ENCODE measurements around the gene IGFLR1. TPM values are rescaled to one million over a fixed set of nuclear protein-coding genes. Genes with fewer than 3 reads are reported as not detected.

Gene IGFLR1
- polyA plus RNA-seq, 1 donor from 2014 or later: 4.6 TPM

- H4K20me1 ChIP-seq (ENCODE audit: insufficient read depth): no peaks in the 10 kb centered on the region
- H2AFZ ChIP-seq (ENCODE audit: low read depth, low read length): no peak overlapping the region
- no peaks in the 10 kb centered on the region for H3K27me3 ChIP-seq (ENCODE audit: insufficient read depth, low read depth, low read length)
- H3K4me3 ChIP-seq (ENCODE audit: low read length): no peak overlapping the region
- H3K9me3 ChIP-seq (ENCODE audit: low read length): no peaks in the 10 kb centered on the region
- TF ChIP-seq CTCF (IDR thresholded peaks at IDR 0.05; ENCODE audit: poor library complexity, severe bottlenecking) (no peak), EP300 (conservative IDR thresholded peaks at IDR 0.05; ENCODE audit: poor library complexity, severe bottlenecking) (no peak), REST (IDR thresholded peaks at IDR 0.05; ENCODE audit: borderline replicate concordance) (no peak), EZH2 (IDR thresholded peaks at IDR 0.05; ENCODE audit: borderline replicate concordance, insufficient read depth, low read length, poor library complexity, severe bottlenecking) (no peak), MXI1 (conservative IDR thresholded peaks at IDR 0.05; ENCODE audit: poor library complexity, severe bottlenecking) (no peak), TAF1 (IDR thresholded peaks at IDR 0.05; ENCODE audit: low read depth) (no peak), RAD21 (conservative IDR thresholded peaks at IDR 0.05) (no peak), SMC3 (conservative IDR thresholded peaks at IDR 0.05; ENCODE audit: poor library complexity) (no peak), POLR2AphosphoS5 (IDR thresholded peaks at IDR 0.05) (no peak)
- peaks cover 15% of the 10 kb centered on the region for H3K79me2 ChIP-seq (replicated peaks; ENCODE audit: insufficient read depth, low read length)
- no peak overlapping the region for H3K27ac ChIP-seq (ENCODE audit: low read length)
- H3K9me2 ChIP-seq (ENCODE audit: insufficient read depth, low read length): no peaks in the 10 kb centered on the region
- H3K9ac ChIP-seq (ENCODE audit: low read length): no peak overlapping the region
- no peak overlapping the region for H3K4me2 ChIP-seq (ENCODE audit: low read length)
- no peaks in the 10 kb centered on the region for H3F3A ChIP-seq (ENCODE audit: insufficient read depth, low read length, poor library complexity, severe bottlenecking)
- H3K36me3 ChIP-seq (ENCODE audit: insufficient read depth, low read length): no peaks in the 10 kb centered on the region
Measured at GRCh38 chr19:35781650-35782049, 39.4 kb upstream of the IGFLR1 start.

GRCh38 chr19:35780717-35781116 lies 38.5 kb upstream of the IGFLR1 start:
- no peak overlapping the region for H3K27ac ChIP-seq (ENCODE audit: low read length)
- no peaks in the 10 kb centered on the region for H3F3A ChIP-seq (ENCODE audit: insufficient read depth, low read length, poor library complexity, severe bottlenecking)
- peaks cover 24% of the 10 kb centered on the region for H3K79me2 ChIP-seq (replicated peaks; ENCODE audit: insufficient read depth, low read length)
- no peaks in the 10 kb centered on the region for H3K9me3 ChIP-seq (ENCODE audit: low read length)
- TF ChIP-seq MXI1 (conservative IDR thresholded peaks at IDR 0.05; ENCODE audit: poor library complexity, severe bottlenecking): no peak
- TF ChIP-seq POLR2AphosphoS5 (IDR thresholded peaks at IDR 0.05): no peak
- no peak for TF ChIP-seq EZH2 (IDR thresholded peaks at IDR 0.05; ENCODE audit: borderline replicate concordance, insufficient read depth, low read length, poor library complexity, severe bottlenecking)
- TF ChIP-seq CTCF (IDR thresholded peaks at IDR 0.05; ENCODE audit: poor library complexity, severe bottlenecking): no peak
- no peak for TF ChIP-seq RAD21 (conservative IDR thresholded peaks at IDR 0.05)
- TF ChIP-seq REST (IDR thresholded peaks at IDR 0.05; ENCODE audit: borderline replicate concordance): no peak
- TF ChIP-seq TAF1 (IDR thresholded peaks at IDR 0.05; ENCODE audit: low read depth): no peak
- no peak for TF ChIP-seq SMC3 (conservative IDR thresholded peaks at IDR 0.05; ENCODE audit: poor library complexity)
- H3K4me2 ChIP-seq (ENCODE audit: low read length): no peak overlapping the region
- H3K9ac ChIP-seq (ENCODE audit: low read length): no peak overlapping the region
- H4K20me1 ChIP-seq (ENCODE audit: insufficient read depth): no peaks in the 10 kb centered on the region
- H3K27me3 ChIP-seq (ENCODE audit: insufficient read depth, low read depth, low read length): no peaks in the 10 kb centered on the region
- H3K9me2 ChIP-seq (ENCODE audit: insufficient read depth, low read length): no peaks in the 10 kb centered on the region
- no peak overlapping the region for H3K4me3 ChIP-seq (ENCODE audit: low read length)
- H2AFZ ChIP-seq (ENCODE audit: low read depth, low read length): no peak overlapping the region
- H3K36me3 ChIP-seq (ENCODE audit: insufficient read depth, low read length): no peaks in the 10 kb centered on the region
